IMR-90 (cell line): ENCODE data around the gene IQCE. TPM values are rescaled to one million over a fixed set of nuclear protein-coding genes. Genes with fewer than 3 reads are reported as not detected.
A peak's percentile ranks its signal among the peaks of the same experiment; 100 is the strongest.

Experiments used
- ATAC-seq: fragments of 200-7000 bp; cut with Tn5 transposase; 2 replicates; pipeline ENCODE4 v1.9.1; 2020; ENCODE audit warnings: low read depth, mild to moderate bottlenecking, moderate library complexity
- BruUV-seq: library from RNA; stranded (reverse); fragments of 400-500 nt; replicated peaks from 2 replicates; lab custom pipeline; 2021; lab: Mats Ljungman, UMichigan
- CTCF ChIA-PET: fragments of 300-600 bp; formaldehyde crosslinking; extraction: SDS; loops from one replicate; lab custom pipeline; 2021; ENCODE audit warnings: antibody characterized with exemption; lab: Yijun Ruan, JAX
- POLR2A ChIA-PET: fragments of 300-600 bp; sonication (Branson Sonifier 250); formaldehyde crosslinking; loops from one replicate; lab custom pipeline; 2022; ENCODE audit warnings: antibody characterized with exemption; ENCODE audit not compliant: unreplicated experiment; lab: Charles Lee
- DNase-seq: peaks from one replicate; pipeline ENCODE4 v3.0.0; 2013
- H2AFZ ChIP-seq: replicated peaks from 2 replicates; pipeline ENCODE3; 2013; ENCODE audit warnings: low read length, mild to moderate bottlenecking; ENCODE audit not compliant: poor library complexity
- H2AK5ac ChIP-seq: 2 replicates; pipeline ENCODE4 v1.6.1; 2013; ENCODE audit warnings: low read depth, low read length, inconsistent platforms
- H2AK9ac ChIP-seq: replicated peaks from 2 replicates; pipeline ENCODE3; 2013; ENCODE audit warnings: mild to moderate bottlenecking, low read depth, low read length, moderate library complexity; ENCODE audit not compliant: poor library complexity
- H2BK120ac ChIP-seq: 2 replicates; pipeline ENCODE4 v1.6.1; 2013; ENCODE audit warnings: low read depth, low read length, inconsistent platforms
- H2BK15ac ChIP-seq: 3 replicates; pipeline ENCODE4 v1.6.1; 2013; ENCODE audit warnings: low read depth, low read length, inconsistent platforms
- H2BK20ac ChIP-seq: 2 replicates; pipeline ENCODE4 v1.6.1; 2013; ENCODE audit warnings: low read depth, mild to moderate bottlenecking, inconsistent platforms, low read length, moderate library complexity
- H2BK5ac ChIP-seq: 2 replicates; pipeline ENCODE4 v1.6.1; 2013; ENCODE audit warnings: mild to moderate bottlenecking, low read depth, low read length, inconsistent platforms; ENCODE audit not compliant: poor library complexity, severe bottlenecking
- H3K14ac ChIP-seq: replicated peaks from 2 replicates; pipeline ENCODE4 v1.6.1; 2013; ENCODE audit warnings: low read depth, low read length, inconsistent platforms
- H3K18ac ChIP-seq: 2 replicates; pipeline ENCODE4 v1.6.1; 2013; ENCODE audit warnings: low read depth, low read length, control low read depth
- H3K23ac ChIP-seq: 2 replicates; pipeline ENCODE4 v1.6.1; 2013; ENCODE audit warnings: low read depth, low read length, inconsistent platforms
- H3K27ac ChIP-seq: 2 replicates; pipeline ENCODE4 v1.5.1; 2013; ENCODE audit warnings: mild to moderate bottlenecking, control low read depth, low read length; ENCODE audit not compliant: insufficient read depth
- H3K27me3 ChIP-seq: 2 replicates; pipeline ENCODE4 v1.6.1; 2013; ENCODE audit warnings: low read length; ENCODE audit not compliant: control insufficient read depth, insufficient read depth
- H3K36me3 ChIP-seq: 2 replicates; pipeline ENCODE4 v1.6.1; 2013; ENCODE audit warnings: low read length, mixed read lengths; ENCODE audit not compliant: control insufficient read depth, insufficient read depth
- H3K4ac ChIP-seq: 2 replicates; pipeline ENCODE4 v1.6.1; 2013; ENCODE audit warnings: low read depth, low read length, inconsistent platforms
- H3K4me1 ChIP-seq: 2 replicates; pipeline ENCODE4 v1.6.1; 2013; ENCODE audit warnings: low read length, mixed read lengths; ENCODE audit not compliant: control insufficient read depth, insufficient read depth
- H3K4me2 ChIP-seq: 2 replicates; pipeline ENCODE4 v1.6.1; 2013; ENCODE audit warnings: low read depth, mild to moderate bottlenecking, control low read depth, low read length, moderate library complexity
- H3K4me3 ChIP-seq: 2 replicates; pipeline ENCODE4 v1.5.1; 2013; ENCODE audit warnings: low read depth, mild to moderate bottlenecking, control low read depth, low read length, moderate library complexity; ENCODE audit not compliant: insufficient read depth
- H3K56ac ChIP-seq: 2 replicates; pipeline ENCODE4 v1.6.1; 2013; ENCODE audit warnings: low read length, inconsistent platforms; ENCODE audit not compliant: insufficient read depth; ENCODE audit errors: extremely low read depth
- H3K79me1 ChIP-seq, 2 experiments: 2 replicates each; pipeline ENCODE4 v1.6.1; 2013; ENCODE audit warnings: low read length in 2 of 2, inconsistent platforms in 1 of 2, low read depth in 1 of 2
- H3K9ac ChIP-seq: 2 replicates; pipeline ENCODE4 v1.6.1; 2013; ENCODE audit warnings: low read depth, low read length, control low read depth
- H3K9me1 ChIP-seq: 2 replicates; pipeline ENCODE4 v1.6.1; 2013; ENCODE audit warnings: low read length, inconsistent platforms; ENCODE audit not compliant: insufficient read depth
- H3K9me3 ChIP-seq: 2 replicates; pipeline ENCODE4 v1.6.1; 2013; ENCODE audit warnings: low read length; ENCODE audit not compliant: control insufficient read depth, insufficient read depth
- H4K20me1 ChIP-seq: 2 replicates; pipeline ENCODE4 v1.6.1; 2013; ENCODE audit warnings: low read length, inconsistent platforms; ENCODE audit not compliant: insufficient read depth
- H4K5ac ChIP-seq: 2 replicates; pipeline ENCODE4 v1.6.1; 2013; ENCODE audit warnings: mild to moderate bottlenecking, low read depth, low read length, control low read depth
- H4K8ac ChIP-seq, 2 experiments: 2 replicates each; pipeline ENCODE4 v1.6.1; 2013; ENCODE audit warnings: low read depth in 2 of 2, low read length in 2 of 2, control low read depth in 1 of 2, inconsistent platforms in 1 of 2
- H4K91ac ChIP-seq: 2 replicates; pipeline ENCODE4 v1.6.1; 2013; ENCODE audit warnings: low read depth, low read length, inconsistent platforms; ENCODE audit not compliant: insufficient read depth
- CEBPB ChIP-seq: IDR thresholded peaks from 2 replicates; pipeline ENCODE4 v1.6.1; 2012; ENCODE audit warnings: low read depth, low read length, improper control_type of control experiment
- RFX5 ChIP-seq: IDR thresholded peaks from 2 replicates; pipeline ENCODE4 v1.8.0; 2012; ENCODE audit warnings: low read depth, mild to moderate bottlenecking, low read length, moderate library complexity
- WGBS, 2 experiments: methylation state at CpG; one replicate each; pipeline versions ENCODE4 v1.1.5 to v1.1.7; 2013; ENCODE audit warnings: missing lambda C conversion rate in 2 of 2; ENCODE audit not compliant: insufficient read length in 1 of 2; ENCODE audit errors: extremely low coverage in 2 of 2; 5-methylcytosine and 5-hydroxymethylcytosine counted together
- dilution Hi-C: fragments of 300-500 bp; cut with HindIII; formaldehyde crosslinking; loops from one replicate; pipeline ENCODE4 v1.14.3; 2018; ENCODE audit warnings: low sequenced_read_pairs; ENCODE audit not compliant: unreplicated experiment
- in situ Hi-C: fragments of 300-500 bp; cut with MboI; formaldehyde crosslinking; loops from 3 replicates; pipeline ENCODE4 v1.14.3; 2019; ENCODE audit warnings: low sequenced_read_pairs, inconsistent platforms, mixed read lengths
- intact Hi-C: fragments of 100-400 bp; cut with micrococcal nuclease; formaldehyde crosslinking; loops from 2 replicates; pipeline ENCODE4 v1.10.0; 2022
- polyA plus RNA-seq, 3 experiments: library from polyadenylated mRNA; depleted of rRNA; stranded (reverse); fragments of >200 nt; gene quantifications; 2 replicates each; pipeline ENCODE4 v1.2.3, GENCODE V29; 2012; ENCODE audit warnings: low replicate concordance in 1 of 3
- total RNA-seq: library from RNA; depleted of rRNA; stranded (reverse); fragments of >200 nt; gene quantifications from 2 replicates; pipeline ENCODE4 v1.2.3, GENCODE V29; 2012

Gene IQCE
- total and polyA plus RNA-seq, 2 of the 4 experiments (the other 2 are of a cell fraction) = 5.0 to 6.3 TPM

DNA sequence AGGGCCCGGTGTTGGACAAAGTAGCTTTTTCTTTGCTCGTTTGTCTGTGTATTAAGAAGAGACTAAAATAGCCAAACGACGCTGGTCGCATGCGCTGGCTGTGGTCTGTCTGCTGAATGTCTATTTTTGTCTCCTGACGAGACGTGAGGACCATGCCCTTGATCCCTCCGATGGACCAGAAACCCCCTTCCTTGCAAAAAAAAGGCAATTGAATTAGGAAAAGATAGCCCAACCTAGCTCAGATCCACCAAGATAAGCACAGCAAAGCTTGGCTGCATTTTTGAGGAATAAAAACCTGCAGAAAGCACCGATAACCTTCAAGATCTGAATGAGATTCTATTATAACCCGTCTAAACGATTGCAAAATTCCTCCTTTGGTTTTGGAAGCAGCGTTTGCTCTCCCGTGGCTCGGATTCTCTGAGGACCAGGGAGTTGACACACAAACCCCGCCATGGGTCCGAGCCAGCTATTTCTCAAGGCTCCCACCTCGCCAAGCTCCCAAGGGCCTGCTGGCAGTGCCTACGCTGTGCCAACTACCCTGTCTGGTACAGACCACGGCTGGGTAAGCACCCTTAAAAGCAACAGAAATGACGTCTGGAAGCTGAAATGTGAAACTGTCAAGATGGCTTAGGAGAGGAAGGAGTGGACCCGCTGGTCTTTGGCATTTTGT, 55.3 kb downstream of the IQCE start:
- no peak overlapping the region; the same call in 1 of the 2 replicates for H3K4ac ChIP-seq
- peaks cover 5% of the 10 kb centered on the region; the same call in 1 of the 2 replicates for H3K36me3 ChIP-seq
- peak overlapping the region; percentile 81 for H3K4me2 ChIP-seq
- H3K23ac ChIP-seq = 0 out of 2 replicates have a peak overlapping the region, but pooled peaks have one; percentile 45
- no TSS peak for BruUV-seq
- no peak overlapping the region for H3K4me3 ChIP-seq
- ATAC-seq (peak; percentile 10), DNase-seq (no peak)
- H4K5ac ChIP-seq = no peak overlapping the region
- no peak overlapping the region for H2BK120ac ChIP-seq
- no peak overlapping the region for H3K56ac ChIP-seq
- H2BK20ac ChIP-seq = no peak overlapping the region
- no peak overlapping the region for H4K91ac ChIP-seq
- peaks cover 12% of the 10 kb centered on the region; the same call in 1 of the 2 replicates for H3K4me1 ChIP-seq
- no peak overlapping the region for H2BK15ac ChIP-seq
- H4K8ac ChIP-seq = no peak overlapping the region
- in situ Hi-C loops = no loop called here
- no peak overlapping the region for H2BK5ac ChIP-seq
- peaks cover 4% of the 10 kb centered on the region; the same call in 1 of the 2 replicates for H3K9me1 ChIP-seq
- POLR2A ChIA-PET = interaction anchor here (0.6 kb wide), 1 partner anchor 46 kb away, joined by 5 read pairs; no protein-coding TSS in a partner anchor
- no peak overlapping the region for H2AK9ac ChIP-seq
- peaks cover 2% of the 10 kb centered on the region for H3K27me3 ChIP-seq
- no peak overlapping the region for H3K9ac ChIP-seq
- peak overlapping the region; percentile 37; the same call in 1 of the 2 replicates for H3K14ac ChIP-seq
- no peaks in the 10 kb centered on the region for H3K9me3 ChIP-seq
- no peak overlapping the region for H3K27ac ChIP-seq
- H2AFZ ChIP-seq = peak overlapping the region; percentile 54
- no peak for TF ChIP-seq RFX5
- TF ChIP-seq CEBPB = 0 out of 2 replicates have a peak, but pooled peaks have one; percentile 21
- no peak overlapping the region for H2AK5ac ChIP-seq
- no peaks in the 10 kb centered on the region for H3K79me1 ChIP-seq
- 50% methylated on average over 12 of the region's 22 CpGs; no CpG with 5 or more reads in 1 of the 2 experiments for WGBS, 2 experiments
- intact Hi-C loops = no loop called here
- H3K18ac ChIP-seq = no peak overlapping the region
- dilution Hi-C loops = no loop called here
- H4K20me1 ChIP-seq = peaks cover 7% of the 10 kb centered on the region
- CTCF ChIA-PET = no interaction called here
